A549 (cell line): ENCODE results near the gene ECEL1. TPM values are rescaled to one million over a fixed set of nuclear protein-coding genes. Genes with fewer than 3 reads are reported as not detected.
A peak's percentile ranks its signal among the peaks of the same experiment; 100 is the strongest.
"Not testable (repeated sequence)": the region's sequence is repeated elsewhere in the genome, so short reads cannot be mapped to it uniquely, and the experiment has no call there.

Source experiments
- ATAC-seq, 2 experiments: fragments of 200-7000 bp in 1 of 2; fragments of >200 bp in 1 of 2; cut with Nextera tagmentation in 1 of 2; cut with Tn5 transposase in 1 of 2; 3 replicates each; pipeline versions ENCODE4 v1.8.0 to v1.9.1; 2018 to 2020; ENCODE audit warnings: mild to moderate bottlenecking in 1 of 2, moderate library complexity in 1 of 2
- CTCF ChIA-PET: fragments of 300-600 bp; sonication (Branson Sonifier 250); formaldehyde crosslinking; extraction: SDS; loops from one replicate; lab custom pipeline; 2021; ENCODE audit warnings: antibody characterized with exemption, inconsistent platforms; lab: Yijun Ruan, JAX
- POLR2A ChIA-PET: fragments of 350-600 bp; formaldehyde crosslinking; extraction: SDS; loops from one replicate; lab custom pipeline; 2021; ENCODE audit warnings: antibody characterized with exemption, inconsistent platforms; lab: Yijun Ruan, JAX
- DNase-seq, 2 experiments: peaks; one replicate each; pipeline versions ENCODE4 v3.0.0 to v3.0.0-alpha.2; 2011 to 2016; ENCODE audit warnings: low read depth in 1 of 2, low spot score in 1 of 2
- FAIRE-seq: peaks from 2 replicates; lab custom pipeline; 2011; peaks lifted over from hg19 to GRCh38; lab: Jason Lieb, UNC
- H3K27ac ChIP-seq, 2 experiments: fragments of >200 bp; sonication (Bioruptor Twin); formaldehyde crosslinking; 3 replicates each; pipeline ENCODE4 v1.5.1; 2016 to 2017
- H3K4me1 ChIP-seq: fragments of >200 bp; sonication (Bioruptor Twin); formaldehyde crosslinking; 3 replicates; pipeline ENCODE4 v1.6.1; 2016
- H3K4me2 ChIP-seq: fragments of >200 bp; sonication (Bioruptor Twin); formaldehyde crosslinking; 3 replicates; pipeline ENCODE4 v1.6.1; 2016
- H3K4me3 ChIP-seq: fragments of >200 bp; sonication (Bioruptor Twin); formaldehyde crosslinking; 3 replicates; pipeline ENCODE4 v1.5.1; 2016
- H3K9me3 ChIP-seq: fragments of >200 bp; sonication (Bioruptor Twin); formaldehyde crosslinking; 3 replicates; pipeline ENCODE4 v1.6.1; 2016
- BCL3 ChIP-seq: fragments of >200 bp; sonication (Bioruptor Twin); formaldehyde crosslinking; IDR thresholded peaks from 3 replicates; pipeline ENCODE4 v1.6.1; 2016
- CBX2 ChIP-seq: fragments of 200-600 bp; sonication (generic); IDR thresholded peaks from 2 replicates; pipeline ENCODE4 v1.6.1; 2016; ENCODE audit warnings: low read depth, mild to moderate bottlenecking, borderline replicate concordance
- CBX8 ChIP-seq: fragments of 200-600 bp; sonication (generic); IDR thresholded peaks from 2 replicates; pipeline ENCODE4 v1.6.1; 2016
- CHD4 ChIP-seq: fragments of 200-600 bp; sonication (generic); IDR thresholded peaks from 2 replicates; pipeline ENCODE4 v1.6.1; 2016; ENCODE audit warnings: antibody characterized with exemption, mild to moderate bottlenecking, borderline replicate concordance
- CTCF ChIP-seq: fragments of >200 bp; sonication (Bioruptor Twin); formaldehyde crosslinking; IDR thresholded peaks from 3 replicates; pipeline ENCODE4 v1.5.1; 2016
- EHMT2 ChIP-seq: fragments of 200-600 bp; sonication (generic); IDR thresholded peaks from 2 replicates; pipeline ENCODE4 v1.6.1; 2016; ENCODE audit warnings: antibody characterized with exemption, low read depth, mild to moderate bottlenecking, moderate library complexity
- FOSL2 ChIP-seq, 2 experiments: fragments of 450-650 bp in 1 of 2; fragments of >200 bp in 1 of 2; sonication (Bioruptor Twin) in 1 of 2; formaldehyde crosslinking; IDR thresholded peaks; 2 replicates each; pipeline versions ENCODE4 v1.5.0 to v1.6.1; 2016 to 2020; ENCODE audit warnings: mild to moderate bottlenecking in 1 of 2, moderate library complexity in 1 of 2
- GATA3 ChIP-seq: IDR thresholded peaks from 2 replicates; pipeline ENCODE4 v1.6.1; 2012; ENCODE audit warnings: borderline replicate concordance
- HOXB13 ChIP-seq: fragments of 250-450 bp; sonication (Bioruptor Pico); IDR thresholded peaks from 2 replicates; pipeline ENCODE4 v1.5.0; 2020; ENCODE audit warnings: low read depth, mild to moderate bottlenecking, moderate library complexity
- JUN ChIP-seq, 2 experiments: fragments of >200 bp; sonication (Bioruptor Twin); formaldehyde crosslinking; IDR thresholded peaks; 2 replicates in 1 of 2; 3 replicates in 1 of 2; pipeline ENCODE4 v1.6.1; 2016 to 2017
- KDM1A ChIP-seq: fragments of 200-600 bp; sonication (generic); IDR thresholded peaks from 2 replicates; pipeline ENCODE4 v1.6.1; 2016; ENCODE audit warnings: low read depth, mild to moderate bottlenecking
- NR3C1 ChIP-seq: fragments of >200 bp; sonication (Bioruptor Twin); formaldehyde crosslinking; IDR thresholded peaks from 3 replicates; pipeline ENCODE4 v1.6.1; 2017
- PHF8 ChIP-seq: fragments of 200-600 bp; sonication (generic); IDR thresholded peaks from 2 replicates; pipeline ENCODE4 v1.6.1; 2016; ENCODE audit warnings: low read depth, mild to moderate bottlenecking, antibody characterized with exemption, moderate library complexity, borderline replicate concordance
- POLR2AphosphoS2 ChIP-seq: conservative IDR thresholded peaks from 2 replicates; pipeline ENCODE4 v1.6.1; 2012; ENCODE audit warnings: low read length, improper control_type of control experiment, inconsistent platforms
- RAD21 ChIP-seq, 2 experiments: fragments of >200 bp in 1 of 2; sonication (Bioruptor Twin) in 1 of 2; formaldehyde crosslinking in 1 of 2; IDR thresholded peaks in 1 of 2; conservative IDR thresholded peaks in 1 of 2; 2 replicates in 1 of 2; 3 replicates in 1 of 2; pipeline ENCODE4 v1.6.1; 2012 to 2018; ENCODE audit warnings: inconsistent platforms in 1 of 2
- SMC3 ChIP-seq: fragments of >200 bp; sonication (Bioruptor Twin); formaldehyde crosslinking; IDR thresholded peaks from 3 replicates; pipeline ENCODE4 v1.6.1; 2018; ENCODE audit warnings: inconsistent platforms
- SREBF2 ChIP-seq: fragments of 450-650 bp; IDR thresholded peaks from 2 replicates; pipeline ENCODE4 v1.6.1; 2014; ENCODE audit warnings: mild to moderate bottlenecking, moderate library complexity
- USF2 ChIP-seq: fragments of 450-650 bp; IDR thresholded peaks from 2 replicates; pipeline ENCODE4 v1.6.1; 2014; ENCODE audit warnings: antibody characterized with exemption
- ZNF302 ChIP-seq: fragments of 250-450 bp; sonication (Bioruptor Pico); IDR thresholded peaks from 2 replicates; pipeline ENCODE4 v1.9.0; 2021; ENCODE audit warnings: inconsistent platforms, mild to moderate bottlenecking, moderate library complexity
- WGBS: methylation state at CpG from one replicate; pipeline ENCODE4 v1.1.6; 2017; ENCODE audit errors: missing lambda C conversion rate; 5-methylcytosine and 5-hydroxymethylcytosine counted together
- polyA plus RNA-seq, 4 experiments: library from polyadenylated mRNA; depleted of rRNA in 3 of 4; stranded (reverse); fragments of >200 nt; fragmentation: RNase III in 1 of 4; extraction: RNeasy Plus Mini Kit Qiagen cat#74134 plus additional on column Dnase treatment in 1 of 4; gene quantifications; 2 replicates in 3 of 4; 3 replicates in 1 of 4; pipeline ENCODE4 v1.2.3, GENCODE V29; 2011 to 2017

ECEL1 gene
- polyA plus RNA-seq, 2 of the 4 experiments (the other 2 are of a cell fraction) = 0.12 to 0.18 TPM

GRCh38 chr2:232441147-232441651 lies 46.4 kb downstream of the ECEL1 start:
- DNase-seq = no peak
- ATAC-seq = no peak
- no peak for FAIRE-seq
- POLR2A ChIA-PET = no interaction called here
- CTCF ChIA-PET = interaction anchor here (0.6 to 4.8 kb wide), 19 partner anchors 9 to 543 kb away, joined by 3 to 50 read pairs (median 4); partner anchors contain the start of gene PRSS56
- WGBS = 71% methylated on average over 8 of the region's 12 CpGs
- no peak overlapping the region for H3K27ac ChIP-seq
- no peak overlapping the region for H3K4me3 ChIP-seq
- H3K4me2 ChIP-seq = no peak overlapping the region
- H3K4me1 ChIP-seq = peaks cover 16% of the 10 kb centered on the region
- no peaks in the 10 kb centered on the region for H3K9me3 ChIP-seq
- TF ChIP-seq CBX8 (no peak), KDM1A (no peak), ZNF302 (no peak), FOSL2 (IDR thresholded peaks at IDR 0.05) (no peak), FOSL2 (CRISPR knock-in tag; IDR thresholded peaks at IDR 0.05) (no peak), JUN (IDR thresholded peaks at IDR 0.05) (no peak), NR3C1 (no peak), SREBF2 (no peak), BCL3 (no peak), HOXB13 (CRISPR knock-in tag) (no peak), SMC3 (no peak), POLR2AphosphoS2 (no peak), PHF8 (no peak), USF2 (no peak), CBX2 (no peak), EHMT2 (no peak), CHD4 (no peak), GATA3 (no peak)

- DNase-seq (peak; percentile 72 to 73), ATAC-seq (peak; percentile 62 to 84)
- peak overlapping the region; percentile 72 for H3K4me2 ChIP-seq
- FAIRE-seq, H3K9me3 ChIP-seq, POLR2A ChIA-PET, H3K4me3 ChIP-seq: not testable (repeated sequence)
- CTCF ChIA-PET = interaction anchor here (0.7 to 4.8 kb wide), 40 partner anchors 10 to 640 kb away, joined by 3 to 50 read pairs (median 4); partner anchors contain the start of gene PRSS56
- peak overlapping the region in 1 of 2 experiments; percentile 53; a peak in 1 of 6 replicates for H3K27ac ChIP-seq
- peak; percentile 81 for TF ChIP-seq SMC3
- TF ChIP-seq RAD21 (conservative IDR thresholded peaks at IDR 0.05 in 1 of 2, IDR thresholded peaks at IDR 0.05 in 1 of 2) = peak; percentile 91
- TF ChIP-seq CTCF = peak; percentile 88
- H3K4me1 ChIP-seq = peaks cover 16% of the 10 kb centered on the region
- WGBS = 21% methylated on average over 9 of the region's 16 CpGs
These were observed 47.2 kb downstream of the ECEL1 start for GRCh38 chr2:232440220-232441018.
